ENCODE data around the gene INHBE.

The INHBE gene

DNA sequence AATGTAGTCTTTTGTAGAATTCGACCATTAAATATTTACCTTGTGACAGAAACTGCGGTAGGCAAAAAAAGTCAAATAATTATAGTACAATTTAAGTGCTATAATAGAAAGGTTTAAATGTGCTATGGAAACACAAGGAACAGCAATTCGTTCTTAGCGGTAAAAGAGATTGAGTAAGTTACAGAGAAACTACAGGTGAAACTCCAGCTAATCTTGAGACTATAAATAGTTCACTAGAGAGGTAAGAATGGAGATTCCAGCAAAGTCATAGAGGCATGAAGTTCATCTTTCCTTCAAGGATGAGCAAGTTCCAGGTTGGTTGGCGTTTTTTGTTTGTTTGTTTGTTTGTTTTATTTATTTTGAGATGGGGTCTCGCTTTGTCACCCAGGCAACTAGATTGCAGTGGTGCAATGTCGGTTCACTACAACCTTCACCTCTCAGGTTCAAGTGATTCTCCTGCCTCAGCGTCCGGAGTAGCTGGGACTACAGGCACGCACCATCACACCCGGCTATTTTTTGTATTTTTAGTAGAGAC is 23.4 kb upstream of the INHBE start:
- Histone ChIP-seq H2AFZ (ENCODE audit: low read length) (peak overlapping the region; percentile 31), H3K9me3 (ENCODE audit: low read length) (no peaks in the 10 kb centered on the region), H3K9ac (ENCODE audit: low read length) (peak overlapping the region; percentile 85), H3K27me3 (ENCODE audit: insufficient read depth, low read length) (no peaks in the 10 kb centered on the region), H3K27ac (ENCODE audit: low read depth, low read length, poor library complexity, severe bottlenecking) (peak overlapping the region; percentile 56), H3K79me2 (ENCODE audit: insufficient read depth, low read length) (peaks cover 16% of the 10 kb centered on the region), H3K4me3 (ENCODE audit: low read depth, low read length, poor library complexity, severe bottlenecking) (peak overlapping the region; percentile 78), H3K36me3 (ENCODE audit: insufficient read depth, low read length) (no peaks in the 10 kb centered on the region), H3K9me2 (ENCODE audit: low read depth, low read length) (no peaks in the 10 kb centered on the region), H4K20me1 (ENCODE audit: insufficient read depth, low read length) (no peaks in the 10 kb centered on the region), H3K4me1 (ENCODE audit: insufficient read depth, low read length, severe bottlenecking) (peaks cover 35% of the 10 kb centered on the region), H3K4me2 (ENCODE audit: low read length) (peak overlapping the region; percentile 94), H3F3A (ENCODE audit: insufficient read depth, low read length) (no peaks in the 10 kb centered on the region)
- TF ChIP-seq EZH2 (IDR thresholded peaks at IDR 0.05; ENCODE audit: borderline replicate concordance, low read length) (no peak), CTCF (IDR thresholded peaks at IDR 0.05; ENCODE audit: low read length) (no peak)

- Histone ChIP-seq H3K4me1 (ENCODE audit: insufficient read depth, low read length, severe bottlenecking) (peaks cover 29% of the 10 kb centered on the region), H3K27me3 (ENCODE audit: insufficient read depth, low read length) (no peaks in the 10 kb centered on the region), H3K27ac (ENCODE audit: low read depth, low read length, poor library complexity, severe bottlenecking) (no peak overlapping the region), H3K79me2 (ENCODE audit: insufficient read depth, low read length) (peaks cover 16% of the 10 kb centered on the region), H3K9me2 (ENCODE audit: low read depth, low read length) (no peaks in the 10 kb centered on the region), H3K9ac (ENCODE audit: low read length) (no peak overlapping the region), H3F3A (ENCODE audit: insufficient read depth, low read length) (no peaks in the 10 kb centered on the region), H3K4me3 (ENCODE audit: low read depth, low read length, poor library complexity, severe bottlenecking) (no peak overlapping the region), H2AFZ (ENCODE audit: low read length) (no peak overlapping the region), H3K36me3 (ENCODE audit: insufficient read depth, low read length) (no peaks in the 10 kb centered on the region), H4K20me1 (ENCODE audit: insufficient read depth, low read length) (no peaks in the 10 kb centered on the region), H3K4me2 (ENCODE audit: low read length) (no peak overlapping the region), H3K9me3 (ENCODE audit: low read length) (no peaks in the 10 kb centered on the region)
- TF ChIP-seq EZH2 (IDR thresholded peaks at IDR 0.05; ENCODE audit: borderline replicate concordance, low read length), result no peak
- TF ChIP-seq CTCF (IDR thresholded peaks at IDR 0.05; ENCODE audit: low read length), result no peak
Observed at GRCh38 chr12:57433370-57433769, 21.7 kb upstream of the INHBE start.

DNA sequence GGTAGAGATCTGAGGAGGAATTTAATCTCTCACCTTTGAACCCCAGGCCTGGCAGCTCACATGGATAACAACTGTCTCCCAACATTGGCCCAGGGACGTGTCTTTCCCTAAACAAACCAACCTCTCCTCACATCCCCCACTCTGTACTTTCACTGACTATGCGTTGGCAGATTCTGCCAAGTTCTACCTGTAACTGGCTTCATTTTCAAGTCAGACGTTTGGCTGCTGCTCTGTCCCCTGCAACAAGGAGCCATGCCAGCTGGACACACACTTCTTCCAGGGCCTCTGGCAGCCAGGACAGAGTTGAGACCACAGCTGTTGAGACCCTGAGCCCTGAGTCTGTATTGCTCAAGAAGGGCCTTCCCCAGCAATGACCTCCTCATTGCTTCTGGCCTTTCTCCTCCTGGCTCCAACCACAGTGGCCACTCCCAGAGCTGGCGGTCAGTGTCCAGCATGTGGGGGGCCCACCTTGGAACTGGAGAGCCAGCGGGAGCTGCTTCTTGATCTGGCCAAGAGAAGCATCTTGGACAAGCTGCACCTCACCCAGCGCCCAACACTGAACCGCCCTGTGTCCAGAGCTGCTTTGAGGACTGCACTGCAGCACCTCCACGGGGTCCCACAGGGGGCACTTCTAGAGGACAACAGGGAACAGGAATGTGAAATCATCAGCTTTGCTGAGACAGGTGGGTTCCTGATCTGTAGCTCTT is 20.4 kb upstream of the INHBE start, which contains the start of gene INHBC:
INHBC (plus strand) TSS at position 268 of the 707 bp plus-strand sequence; CDS start at position 371, 103 bp downstream.
- Histone ChIP-seq H3K9me3 (ENCODE audit: low read length) (no peaks in the 10 kb centered on the region), H3K4me2 (ENCODE audit: low read length) (no peak within 1 kb of the TSS), H3K27ac (ENCODE audit: low read depth, low read length, poor library complexity, severe bottlenecking) (no peak within 1 kb of the TSS), H2AFZ (ENCODE audit: low read length) (no peak within 1 kb of the TSS), H3K9ac (ENCODE audit: low read length) (no peak within 1 kb of the TSS), H3K4me1 (ENCODE audit: insufficient read depth, low read length, severe bottlenecking) (peaks cover 16% of the 10 kb centered on the region), H4K20me1 (ENCODE audit: insufficient read depth, low read length) (no peaks in the 10 kb centered on the region), H3K36me3 (ENCODE audit: insufficient read depth, low read length) (no peaks in the 10 kb centered on the region), H3K27me3 (ENCODE audit: insufficient read depth, low read length) (no peaks in the 10 kb centered on the region), H3F3A (ENCODE audit: insufficient read depth, low read length) (no peaks in the 10 kb centered on the region), H3K9me2 (ENCODE audit: low read depth, low read length) (no peaks in the 10 kb centered on the region), H3K79me2 (ENCODE audit: insufficient read depth, low read length) (peaks cover 6% of the 10 kb centered on the region), H3K4me3 (ENCODE audit: low read depth, low read length, poor library complexity, severe bottlenecking) (no peak within 1 kb of the TSS)
- TF ChIP-seq CTCF (IDR thresholded peaks at IDR 0.05; ENCODE audit: low read length) (no peak), EZH2 (IDR thresholded peaks at IDR 0.05; ENCODE audit: borderline replicate concordance, low read length) (no peak)
